Kidney (tissue), 14 donors: ENCODE data around the gene PTH. TPM values are rescaled to one million over a fixed set of nuclear protein-coding genes. Genes with fewer than 3 reads are reported as not detected.

Experiments used
- DNase-seq, 5 donors: peaks; one replicate each; pipeline ENCODE4 v3.0.0-alpha.2; 2013 to 2020
- FAIRE-seq: peaks from 2 replicates; lab custom pipeline; 2012; peaks lifted over from hg19 to GRCh38; lab: Jason Lieb, UNC
- H3K27ac ChIP-seq, 2 donors: one replicate each; pipeline ENCODE4 v1.7.0; 2013; ENCODE audit warnings: low read depth in 2 of 2, low read length in 2 of 2, inconsistent platforms in 1 of 2
- H3K27me3 ChIP-seq: one replicate; pipeline ENCODE4 v1.7.1; 2013; ENCODE audit warnings: low read length, inconsistent platforms; ENCODE audit not compliant: control insufficient read depth, insufficient read depth
- H3K36me3 ChIP-seq, 3 donors: one replicate each; pipeline versions ENCODE4 v1.7.0 to v1.7.1; 2013; ENCODE audit warnings: low read length in 3 of 3, control low read depth in 1 of 3, inconsistent platforms in 1 of 3; ENCODE audit not compliant: insufficient read depth in 3 of 3, control insufficient read depth in 2 of 3
- H3K4me1 ChIP-seq, 3 donors: one replicate each; pipeline versions ENCODE4 v1.7.0 to v1.7.1; 2013; ENCODE audit warnings: low read length in 3 of 3, inconsistent platforms in 1 of 3, low read depth in 1 of 3; ENCODE audit not compliant: control insufficient read depth in 2 of 3, insufficient read depth in 2 of 3
- H3K4me3 ChIP-seq, 3 donors: one replicate each; pipeline versions ENCODE4 v1.7.0 to v1.8.1; 2013; ENCODE audit warnings: low read length in 3 of 3, control low read depth in 1 of 3, inconsistent platforms in 1 of 3
- H3K9ac ChIP-seq, 3 donors: one replicate each; pipeline versions ENCODE4 v1.7.0 to v1.7.1; 2013; ENCODE audit warnings: low read length in 3 of 3, control low read depth in 1 of 3, inconsistent platforms in 1 of 3
- H3K9me3 ChIP-seq, 3 donors: one replicate each; pipeline versions ENCODE4 v1.7.0 to v1.7.1; 2013; ENCODE audit warnings: low read length in 3 of 3, control low read depth in 1 of 3, inconsistent platforms in 1 of 3; ENCODE audit not compliant: control insufficient read depth in 2 of 3, insufficient read depth in 1 of 3
- intact Hi-C: fragments of 100-400 bp; cut with DNase I; formaldehyde crosslinking; loops from one replicate; pipeline ENCODE4 v1.11.1; 2022
- polyA plus RNA-seq: library from polyadenylated mRNA; stranded (reverse); fragments of 350-450 nt; fragmentation: Illumina TruSeq; extraction: RNeasy Lipid Tissue Mini Kit (QIAGEN cat#74804); gene quantifications from one replicate; pipeline ENCODE4 v1.2.3, GENCODE V29; 2014; ENCODE audit warnings: low read depth, low replicate concordance; ENCODE audit not compliant: insufficient read depth
- total RNA-seq: library from RNA; stranded (reverse); fragmentation: NEBNext Ultra II Directional; extraction: Animal tissue kit (Norgen Biotek cat#: 25700); gene quantifications from one replicate; pipeline ENCODE4 v1.2.1, GENCODE V29; 2021
- TF ChIP-seq, protein P1 (sequence below): IDR thresholded peaks from 3 replicates; pipeline ENCODE4 v1.5.1; 2012; ENCODE audit warnings: mild to moderate bottlenecking, moderate library complexity, borderline replicate concordance; ENCODE audit not compliant: insufficient read depth; ENCODE audit errors: extremely low read depth
- donor health status: control.
- donor health status: control.
- donor health status: control.
- donor health status: control.
- donor health status: control.
- donor health status: DM: yes; HTN: yes; CAD: no.
- donor health status: Normal renal cell carcinoma (clear cell type).

Gene PTH
- total and polyA plus RNA-seq, 2 donors from 2014 or later, result not detected

DNA sequence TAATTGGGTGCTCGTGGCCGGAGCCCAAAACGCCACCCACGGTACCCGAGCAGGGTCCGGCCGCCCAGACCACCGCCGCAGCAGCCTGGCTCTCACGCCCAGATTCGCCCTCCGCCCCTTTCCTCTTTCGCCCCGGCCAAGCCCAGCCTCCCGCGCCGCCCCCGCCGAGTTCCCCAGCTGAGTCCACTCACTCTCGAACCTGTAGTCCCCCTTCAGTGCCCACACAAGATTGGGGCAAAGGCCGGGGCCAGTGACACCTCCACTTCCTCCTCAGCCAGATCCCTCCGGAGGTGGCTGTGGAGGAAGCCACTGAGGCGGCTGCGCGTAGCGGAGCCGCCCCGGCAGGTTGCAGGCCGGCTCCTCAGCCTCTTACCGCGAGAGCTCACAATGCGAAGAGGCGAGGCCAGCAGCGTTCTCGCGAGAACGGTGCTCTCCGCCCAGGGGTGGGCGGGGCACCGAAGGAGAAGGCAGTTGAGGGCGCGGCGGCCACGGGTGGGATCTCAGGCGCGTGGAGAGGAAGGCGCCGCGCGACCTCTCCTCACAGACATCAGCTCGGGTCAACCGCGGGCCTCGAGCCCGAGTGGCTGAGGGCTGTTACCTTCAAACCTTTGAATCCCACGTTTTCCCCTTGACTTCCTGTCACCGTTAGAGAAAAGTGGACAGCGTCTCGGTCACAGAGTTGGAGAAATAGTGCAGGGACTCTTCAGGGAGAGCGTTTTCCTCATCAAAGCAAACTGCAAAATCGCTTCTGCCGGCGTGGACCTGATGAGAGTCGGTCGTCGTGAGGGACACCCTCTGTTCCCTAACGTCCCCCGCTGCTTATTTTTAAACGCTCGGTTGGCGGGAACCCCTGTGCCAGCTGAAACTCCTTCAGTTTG, 32.7 kb downstream of the PTH start, which contains the start of gene BTBD10:
Gene BTBD10, minus strand, starts transcription at position 322 of the 878 bp plus-strand sequence. CDS start 18,098 bp downstream, outside the sequence.
- peak; percentile 95 to 99 (median 97) for DNase-seq
- peak within 1 kb of the TSS; percentile 77 to 91 (median 89) for H3K9ac ChIP-seq
- peaks cover 3 to 6% (median 5%) of the 10 kb centered on the region in 3 donors for H3K4me1 ChIP-seq
- FAIRE-seq, result no peak
- intact Hi-C loops, result no loop called here
- TF ChIP-seq, protein P1, sequence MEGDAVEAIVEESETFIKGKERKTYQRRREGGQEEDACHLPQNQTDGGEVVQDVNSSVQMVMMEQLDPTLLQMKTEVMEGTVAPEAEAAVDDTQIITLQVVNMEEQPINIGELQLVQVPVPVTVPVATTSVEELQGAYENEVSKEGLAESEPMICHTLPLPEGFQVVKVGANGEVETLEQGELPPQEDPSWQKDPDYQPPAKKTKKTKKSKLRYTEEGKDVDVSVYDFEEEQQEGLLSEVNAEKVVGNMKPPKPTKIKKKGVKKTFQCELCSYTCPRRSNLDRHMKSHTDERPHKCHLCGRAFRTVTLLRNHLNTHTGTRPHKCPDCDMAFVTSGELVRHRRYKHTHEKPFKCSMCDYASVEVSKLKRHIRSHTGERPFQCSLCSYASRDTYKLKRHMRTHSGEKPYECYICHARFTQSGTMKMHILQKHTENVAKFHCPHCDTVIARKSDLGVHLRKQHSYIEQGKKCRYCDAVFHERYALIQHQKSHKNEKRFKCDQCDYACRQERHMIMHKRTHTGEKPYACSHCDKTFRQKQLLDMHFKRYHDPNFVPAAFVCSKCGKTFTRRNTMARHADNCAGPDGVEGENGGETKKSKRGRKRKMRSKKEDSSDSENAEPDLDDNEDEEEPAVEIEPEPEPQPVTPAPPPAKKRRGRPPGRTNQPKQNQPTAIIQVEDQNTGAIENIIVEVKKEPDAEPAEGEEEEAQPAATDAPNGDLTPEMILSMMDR, result no peak
- H3K9me3 ChIP-seq, result no peaks in the 10 kb centered on the region
- H3K4me3 ChIP-seq, result peak within 1 kb of the TSS; percentile 91 to 92 (median 92)
- peak within 1 kb of the TSS; percentile 75 to 82 for H3K27ac ChIP-seq
- H3K36me3 ChIP-seq, result no peaks in the 10 kb centered on the region
- H3K27me3 ChIP-seq, result no peaks in the 10 kb centered on the region

DNA sequence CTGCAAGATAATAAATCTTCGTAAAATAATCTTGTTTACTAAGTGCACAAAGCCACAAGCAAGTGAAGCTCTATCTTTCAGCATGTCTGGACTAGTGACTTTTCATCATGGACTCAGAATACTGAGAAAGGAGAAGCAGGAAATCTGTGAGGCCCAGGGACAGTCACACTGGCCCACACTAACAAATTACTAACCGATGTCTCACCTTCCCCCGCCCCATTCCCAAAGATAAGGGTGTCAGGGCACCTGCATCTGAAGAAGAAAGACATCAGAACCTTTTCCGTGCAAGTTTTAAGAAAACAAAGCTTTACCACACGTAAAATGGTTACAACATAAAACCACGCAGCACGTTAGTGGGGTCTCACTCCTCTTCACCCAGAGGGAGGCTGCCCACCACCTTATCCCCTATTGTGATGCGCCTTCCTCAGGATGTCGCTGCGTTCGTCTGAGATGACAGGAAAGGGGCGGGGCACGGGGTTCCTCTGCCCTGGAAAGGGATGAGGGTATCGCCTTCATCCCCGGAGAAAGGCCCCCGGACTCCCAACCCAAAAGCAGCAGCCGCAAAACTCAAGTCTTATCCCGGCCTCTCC, 33.4 kb downstream of the PTH start:
- no peak for FAIRE-seq
- TF ChIP-seq, protein P1, result no peak
- intact Hi-C loops, result no loop called here

DNA sequence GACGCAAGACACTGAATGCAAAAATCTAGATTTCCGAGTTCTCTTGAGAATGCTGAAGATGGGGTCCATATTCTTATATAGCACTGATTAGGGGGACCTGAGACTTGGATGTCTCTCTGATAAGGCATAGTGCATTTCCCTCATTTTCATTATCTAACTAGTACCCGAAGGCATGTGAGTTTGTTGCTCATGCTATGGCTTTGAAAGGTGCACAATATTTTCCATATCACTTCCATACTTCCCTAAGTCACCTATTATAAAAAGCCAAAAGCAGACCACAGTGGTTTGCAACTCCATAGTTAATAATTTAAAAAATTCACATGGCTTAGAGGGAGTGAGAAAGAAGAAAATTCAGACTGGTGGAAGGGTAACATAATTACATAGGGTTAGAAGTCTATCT, 34.5 kb downstream of the PTH start:
- DNase-seq (no peak), FAIRE-seq (no peak)
- Histone ChIP-seq H3K4me1 (peaks cover 3 to 6% (median 5%) of the 10 kb centered on the region in 3 donors), H3K27me3 (no peaks in the 10 kb centered on the region), H3K9me3 (no peaks in the 10 kb centered on the region), H3K9ac (peak overlapping the region in 1 of 3 donors; percentile 77), H3K4me3 (no peak overlapping the region), H3K36me3 (no peaks in the 10 kb centered on the region), H3K27ac (no peak overlapping the region)
- TF ChIP-seq, protein P1, result no peak
- intact Hi-C loops, result no loop called here

More for the DNA sequence above, 33.4 kb downstream of the PTH start:
- H3K36me3 ChIP-seq, result no peaks in the 10 kb centered on the region
- H3K4me3 ChIP-seq, result peak overlapping the region; percentile 87 to 92 (median 92)
- H3K9ac ChIP-seq, result peak overlapping the region; percentile 77 to 91 (median 78)
- no peaks in the 10 kb centered on the region for H3K9me3 ChIP-seq
- peak in 2 of 5 donors; percentile 68 to 76 for DNase-seq
- no peaks in the 10 kb centered on the region for H3K27me3 ChIP-seq
- peaks cover 3 to 6% (median 5%) of the 10 kb centered on the region in 3 donors for H3K4me1 ChIP-seq
- H3K27ac ChIP-seq, result peak overlapping the region; percentile 75 to 82
